Neuronal stem cell (in vitro differentiated cells): Measurements from ENCODE around the gene MIP.
A peak's percentile ranks its signal among the peaks of the same experiment; 100 is the strongest.

Experiments used
- DNase-seq: peaks from one replicate; pipeline ENCODE4 v3.0.0-alpha.2; 2013; ENCODE audit warnings: low spot score
- H2AFZ ChIP-seq: one replicate; pipeline ENCODE4 v1.6.1; 2013; ENCODE audit warnings: mild to moderate bottlenecking, low read length, inconsistent platforms
- H2AK5ac ChIP-seq: 2 replicates; pipeline ENCODE4 v1.6.1; 2013; ENCODE audit warnings: low read depth, mild to moderate bottlenecking, inconsistent platforms, low read length, moderate library complexity, mixed read lengths
- H2BK120ac ChIP-seq: 2 replicates; pipeline ENCODE4 v1.6.1; 2013; ENCODE audit warnings: low read depth, mild to moderate bottlenecking, inconsistent platforms, low read length, moderate library complexity, mixed read lengths
- H2BK12ac ChIP-seq: one replicate; pipeline ENCODE4 v1.6.1; 2013; ENCODE audit warnings: low read length, inconsistent platforms
- H2BK15ac ChIP-seq: 2 replicates; pipeline ENCODE4 v1.6.1; 2013; ENCODE audit warnings: mild to moderate bottlenecking, low read length, inconsistent platforms, mixed read lengths
- H2BK5ac ChIP-seq: one replicate; pipeline ENCODE4 v1.6.1; 2013; ENCODE audit warnings: inconsistent platforms, mild to moderate bottlenecking, low read length, moderate library complexity
- H3K14ac ChIP-seq: one replicate; pipeline ENCODE4 v1.6.1; 2013; ENCODE audit warnings: low read length, inconsistent platforms
- H3K18ac ChIP-seq: 2 replicates; pipeline ENCODE4 v1.6.1; 2013; ENCODE audit warnings: low read length, inconsistent platforms
- H3K23ac ChIP-seq: 2 replicates; pipeline ENCODE4 v1.6.1; 2013; ENCODE audit warnings: low read depth, mild to moderate bottlenecking, mixed read lengths, low read length, inconsistent platforms; ENCODE audit not compliant: poor library complexity
- H3K27ac ChIP-seq: replicated peaks from 3 replicates; pipeline ENCODE4 v1.5.1; 2013; ENCODE audit warnings: low read length, inconsistent platforms
- H3K27me3 ChIP-seq, 3 experiments: 2 replicates each; pipeline ENCODE4 v1.6.1; 2013; ENCODE audit warnings: low read length in 3 of 3, mild to moderate bottlenecking in 2 of 3, inconsistent platforms in 1 of 3, low read depth in 1 of 3, mixed read lengths in 1 of 3, moderate library complexity in 1 of 3; ENCODE audit not compliant: control insufficient read depth in 3 of 3, insufficient read depth in 3 of 3
- H3K36me3 ChIP-seq, 2 donors: replicated peaks in 1 of 2; 2 replicates each; pipeline ENCODE4 v1.6.1; 2013; ENCODE audit warnings: low read length in 2 of 2; ENCODE audit not compliant: control insufficient read depth in 2 of 2, insufficient read depth in 2 of 2
- H3K4ac ChIP-seq: 2 replicates; pipeline ENCODE4 v1.6.1; 2013; ENCODE audit warnings: inconsistent platforms, mild to moderate bottlenecking, low read length, moderate library complexity
- H3K4me1 ChIP-seq, 2 donors: 1 replicate in 1 of 2; 2 replicates in 1 of 2; pipeline ENCODE4 v1.6.1; 2013; ENCODE audit warnings: low read length in 2 of 2, low read depth in 1 of 2; ENCODE audit not compliant: control insufficient read depth in 2 of 2, insufficient read depth in 1 of 2
- H3K4me2 ChIP-seq: one replicate; pipeline ENCODE4 v1.6.1; 2013; ENCODE audit warnings: mild to moderate bottlenecking, low read length, inconsistent platforms; ENCODE audit not compliant: insufficient read depth, poor library complexity, severe bottlenecking
- H3K4me3 ChIP-seq, 2 donors: 2 replicates each; pipeline ENCODE4 v1.5.1; 2013; ENCODE audit warnings: low read length in 2 of 2, mild to moderate bottlenecking in 2 of 2, inconsistent platforms in 1 of 2, moderate library complexity in 1 of 2
- H3K79me1 ChIP-seq: one replicate; pipeline ENCODE4 v1.6.1; 2013; ENCODE audit warnings: low read depth, mild to moderate bottlenecking, inconsistent platforms, low read length, moderate library complexity
- H3K9ac ChIP-seq: one replicate; pipeline ENCODE4 v1.6.1; 2013; ENCODE audit warnings: mild to moderate bottlenecking, low read depth, low read length, inconsistent platforms; ENCODE audit not compliant: poor library complexity
- H3K9me3 ChIP-seq, 2 donors: replicated peaks in 1 of 2; 2 replicates each; pipeline versions ENCODE3 to v1.6.1; 2013; ENCODE audit warnings: low read length in 2 of 2, mild to moderate bottlenecking in 2 of 2, inconsistent platforms in 1 of 2, low read depth in 1 of 2, mixed read lengths in 1 of 2, moderate library complexity in 1 of 2; ENCODE audit not compliant: control insufficient read depth in 2 of 2, insufficient read depth in 1 of 2
- H4K8ac ChIP-seq: one replicate; pipeline ENCODE4 v1.6.1; 2013; ENCODE audit warnings: low read depth, mild to moderate bottlenecking, inconsistent platforms, low read length, moderate library complexity
- H4K91ac ChIP-seq: one replicate; pipeline ENCODE4 v1.6.1; 2013; ENCODE audit warnings: low read length, low read depth, mild to moderate bottlenecking, inconsistent platforms; ENCODE audit not compliant: poor library complexity
- WGBS, 2 donors: extraction: QIAGEN DNeasy Blood & Tissue Kit; methylation state at CpG; one replicate each; pipeline ENCODE4 v1.1.7; 2013; ENCODE audit warnings: missing lambda C conversion rate in 2 of 2, mixed read lengths in 1 of 2; ENCODE audit not compliant: insufficient read length in 2 of 2, insufficient replicate concordance in 1 of 2; ENCODE audit errors: extremely low coverage in 2 of 2; 5-methylcytosine and 5-hydroxymethylcytosine counted together

Gene MIP

GRCh38 chr12:56468216-56469006 lies 14.0 kb upstream of the MIP start, which contains the start of gene SPRYD4:
SPRYD4 (plus strand) TSS chr12:56468578; CDS start chr12:56468592, 14 bp downstream.
- Histone ChIP-seq H3K27ac (no peak within 1 kb of the TSS), H3K4me2 (peak within 1 kb of the TSS; percentile 59), H4K8ac (peak within 1 kb of the TSS; percentile 26), H3K4me3 (peak within 1 kb of the TSS; percentile 69 to 85), H3K23ac (peak within 1 kb of the TSS; percentile 22), H3K4ac (no peak within 1 kb of the TSS), H3K79me1 (no peaks in the 10 kb centered on the region), H3K4me1 (peaks cover 9 to 13% of the 10 kb centered on the region in 2 donors), H2AFZ (peak within 1 kb of the TSS; percentile 88), H3K9me3 (no peaks in the 10 kb centered on the region), H2BK120ac (no peak within 1 kb of the TSS), H2BK5ac (no peak within 1 kb of the TSS), H2BK15ac (no peak within 1 kb of the TSS), H3K14ac (no peak within 1 kb of the TSS), H3K9ac (peak within 1 kb of the TSS; percentile 45), H2BK12ac (peak within 1 kb of the TSS; percentile 14), H4K91ac (no peak within 1 kb of the TSS), H3K18ac (peak within 1 kb of the TSS; percentile 13), H3K36me3 (peaks cover 6 to 40% of the 10 kb centered on the region in 2 donors), H3K27me3 (no peaks in the 10 kb centered on the region), H2AK5ac (peak within 1 kb of the TSS; percentile 67)
- WGBS, 2 donors = no CpG with 5 or more reads among the region's 43 CpGs
- peak; percentile 84 for DNase-seq

- no peaks in the 10 kb centered on the region for H3K9me3 ChIP-seq
- no peak overlapping the region for H3K4me3 ChIP-seq
- no peak overlapping the region for H2AK5ac ChIP-seq
- H2BK120ac ChIP-seq = no peak overlapping the region
- no peak overlapping the region for H2BK12ac ChIP-seq
- no peak overlapping the region for H3K23ac ChIP-seq
- no peak overlapping the region for H4K91ac ChIP-seq
- no peak overlapping the region for H3K18ac ChIP-seq
- H2AFZ ChIP-seq = peak overlapping the region; percentile 17
- peak; percentile 60 for DNase-seq
- H2BK15ac ChIP-seq = no peak overlapping the region
- H3K27ac ChIP-seq = peak overlapping the region; percentile 91
- no peaks in the 10 kb centered on the region for H3K79me1 ChIP-seq
- peak overlapping the region; percentile 32 for H3K4me2 ChIP-seq
- H3K4me1 ChIP-seq = peaks cover 11 to 15% of the 10 kb centered on the region in 2 donors
- no peaks in the 10 kb centered on the region for H3K27me3 ChIP-seq
- H3K14ac ChIP-seq = no peak overlapping the region
- H2BK5ac ChIP-seq = no peak overlapping the region
- no peak overlapping the region for H4K8ac ChIP-seq
- no peak overlapping the region for H3K9ac ChIP-seq
- no peak overlapping the region for H3K4ac ChIP-seq
- no peaks in the 10 kb centered on the region for H3K36me3 ChIP-seq
These were observed 8.1 kb upstream of the MIP start for GRCh38 chr12:56462565-56462964.

GRCh38 chr12:56461235-56462159 lies 7.0 kb upstream of the MIP start:
- H3K23ac ChIP-seq = no peak overlapping the region
- H3K14ac ChIP-seq = no peak overlapping the region
- H2AFZ ChIP-seq = no peak overlapping the region
- H3K4me3 ChIP-seq = no peak overlapping the region
- peak overlapping the region; percentile 70 for H3K18ac ChIP-seq
- H3K4me2 ChIP-seq = no peak overlapping the region
- H2BK120ac ChIP-seq = no peak overlapping the region
- no peak overlapping the region for H2BK5ac ChIP-seq
- DNase-seq = no peak
- no peak overlapping the region for H4K91ac ChIP-seq
- no peak overlapping the region for H3K27ac ChIP-seq
- no peaks in the 10 kb centered on the region for H3K36me3 ChIP-seq
- H2AK5ac ChIP-seq = no peak overlapping the region
- no CpG with 5 or more reads among the region's 11 CpGs for WGBS, 2 donors
- no peak overlapping the region for H4K8ac ChIP-seq
- no peaks in the 10 kb centered on the region for H3K79me1 ChIP-seq
- no peaks in the 10 kb centered on the region for H3K27me3 ChIP-seq
- H2BK12ac ChIP-seq = no peak overlapping the region
- H3K9me3 ChIP-seq = no peaks in the 10 kb centered on the region
- H3K9ac ChIP-seq = no peak overlapping the region
- H3K4ac ChIP-seq = no peak overlapping the region
- H3K4me1 ChIP-seq = peaks cover 11 to 15% of the 10 kb centered on the region in 2 donors
- H2BK15ac ChIP-seq = no peak overlapping the region

- Histone ChIP-seq H3K4me1 (peaks cover 6 to 16% of the 10 kb centered on the region in 2 donors), H2BK120ac (no peak overlapping the region), H3K23ac (no peak overlapping the region), H3K9me3 (no peaks in the 10 kb centered on the region), H3K9ac (no peak overlapping the region), H2BK15ac (no peak overlapping the region), H2AK5ac (no peak overlapping the region), H3K27ac (no peak overlapping the region), H2BK12ac (no peak overlapping the region), H2AFZ (no peak overlapping the region), H3K4me3 (no peak overlapping the region), H4K8ac (no peak overlapping the region), H2BK5ac (no peak overlapping the region), H3K18ac (no peak overlapping the region), H3K4me2 (no peak overlapping the region), H3K14ac (no peak overlapping the region), H3K4ac (no peak overlapping the region), H3K36me3 (no peaks in the 10 kb centered on the region), H3K27me3 (peaks cover 0 to 4% (median 0%) of the 10 kb centered on the region in 3 experiments), H4K91ac (no peak overlapping the region), H3K79me1 (no peaks in the 10 kb centered on the region)
- no peak for DNase-seq
- no CpG with 5 or more reads among the region's 4 CpGs for WGBS, 2 donors
These were observed 3.4 kb upstream of the MIP start for GRCh38 chr12:56457817-56458216.
